Kidney (tissue), 14 donors: ENCODE measurements around the gene ZNF473. TPM values are rescaled to one million over a fixed set of nuclear protein-coding genes. Genes with fewer than 3 reads are reported as not detected.
"Not testable (repeated sequence)": the region's sequence is repeated elsewhere in the genome, so short reads cannot be mapped to it uniquely, and the experiment has no call there.

Experiments used
- DNase-seq, 5 donors: peaks; one replicate each; pipeline ENCODE4 v3.0.0-alpha.2; 2013 to 2020
- FAIRE-seq: peaks from 2 replicates; lab custom pipeline; 2012; peaks lifted over from hg19 to GRCh38; lab: Jason Lieb, UNC
- H3K27ac ChIP-seq, 2 donors: one replicate each; pipeline ENCODE4 v1.7.0; 2013; ENCODE audit warnings: low read depth in 2 of 2, low read length in 2 of 2, inconsistent platforms in 1 of 2
- H3K27me3 ChIP-seq: one replicate; pipeline ENCODE4 v1.7.1; 2013; ENCODE audit warnings: low read length, inconsistent platforms; ENCODE audit not compliant: control insufficient read depth, insufficient read depth
- H3K36me3 ChIP-seq, 3 donors: one replicate each; pipeline versions ENCODE4 v1.7.0 to v1.7.1; 2013; ENCODE audit warnings: low read length in 3 of 3, control low read depth in 1 of 3, inconsistent platforms in 1 of 3; ENCODE audit not compliant: insufficient read depth in 3 of 3, control insufficient read depth in 2 of 3
- H3K4me1 ChIP-seq, 3 donors: one replicate each; pipeline versions ENCODE4 v1.7.0 to v1.7.1; 2013; ENCODE audit warnings: low read length in 3 of 3, inconsistent platforms in 1 of 3, low read depth in 1 of 3; ENCODE audit not compliant: control insufficient read depth in 2 of 3, insufficient read depth in 2 of 3
- H3K4me3 ChIP-seq, 3 donors: one replicate each; pipeline versions ENCODE4 v1.7.0 to v1.8.1; 2013; ENCODE audit warnings: low read length in 3 of 3, control low read depth in 1 of 3, inconsistent platforms in 1 of 3
- H3K9ac ChIP-seq, 3 donors: one replicate each; pipeline versions ENCODE4 v1.7.0 to v1.7.1; 2013; ENCODE audit warnings: low read length in 3 of 3, control low read depth in 1 of 3, inconsistent platforms in 1 of 3
- H3K9me3 ChIP-seq, 3 donors: one replicate each; pipeline versions ENCODE4 v1.7.0 to v1.7.1; 2013; ENCODE audit warnings: low read length in 3 of 3, control low read depth in 1 of 3, inconsistent platforms in 1 of 3; ENCODE audit not compliant: control insufficient read depth in 2 of 3, insufficient read depth in 1 of 3
- intact Hi-C: fragments of 100-400 bp; cut with DNase I; formaldehyde crosslinking; loops from one replicate; pipeline ENCODE4 v1.11.1; 2022
- polyA plus RNA-seq: library from polyadenylated mRNA; stranded (reverse); fragments of 350-450 nt; fragmentation: Illumina TruSeq; extraction: RNeasy Lipid Tissue Mini Kit (QIAGEN cat#74804); gene quantifications from one replicate; pipeline ENCODE4 v1.2.3, GENCODE V29; 2014; ENCODE audit warnings: low read depth, low replicate concordance; ENCODE audit not compliant: insufficient read depth
- total RNA-seq: library from RNA; stranded (reverse); fragmentation: NEBNext Ultra II Directional; extraction: Animal tissue kit (Norgen Biotek cat#: 25700); gene quantifications from one replicate; pipeline ENCODE4 v1.2.1, GENCODE V29; 2021
- TF ChIP-seq, protein P1 (sequence below): IDR thresholded peaks from 3 replicates; pipeline ENCODE4 v1.5.1; 2012; ENCODE audit warnings: mild to moderate bottlenecking, moderate library complexity, borderline replicate concordance; ENCODE audit not compliant: insufficient read depth; ENCODE audit errors: extremely low read depth
- donor health status: control.
- donor health status: control.
- donor health status: control.
- donor health status: control.
- donor health status: control.
- donor health status: DM: yes; HTN: yes; CAD: no.
- donor health status: Normal renal cell carcinoma (clear cell type).

ZNF473 gene
- total and polyA plus RNA-seq, 2 donors from 2014 or later = 2.6 to 10.7 TPM

DNA sequence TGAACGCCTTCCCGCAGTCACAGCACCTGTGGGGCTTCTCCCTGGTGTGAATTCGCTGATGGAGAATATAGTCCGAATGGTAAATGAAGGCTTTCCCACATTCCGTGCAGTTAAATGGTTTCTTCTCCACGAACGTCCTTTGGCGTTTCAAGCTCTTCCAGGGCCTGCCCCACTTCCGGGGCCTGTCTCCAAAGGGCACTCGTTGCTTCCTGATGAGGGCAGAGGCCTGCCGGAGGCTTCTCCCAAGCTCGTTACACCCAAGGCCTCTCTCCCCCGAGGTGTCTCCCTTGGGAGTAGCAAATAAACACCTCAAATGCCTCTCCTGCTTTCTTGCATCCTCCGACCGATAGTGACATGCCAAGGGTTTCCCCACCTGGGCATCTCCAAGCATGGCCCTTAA, 34.3 kb downstream of the ZNF473 start:
- TF ChIP-seq, protein P1, sequence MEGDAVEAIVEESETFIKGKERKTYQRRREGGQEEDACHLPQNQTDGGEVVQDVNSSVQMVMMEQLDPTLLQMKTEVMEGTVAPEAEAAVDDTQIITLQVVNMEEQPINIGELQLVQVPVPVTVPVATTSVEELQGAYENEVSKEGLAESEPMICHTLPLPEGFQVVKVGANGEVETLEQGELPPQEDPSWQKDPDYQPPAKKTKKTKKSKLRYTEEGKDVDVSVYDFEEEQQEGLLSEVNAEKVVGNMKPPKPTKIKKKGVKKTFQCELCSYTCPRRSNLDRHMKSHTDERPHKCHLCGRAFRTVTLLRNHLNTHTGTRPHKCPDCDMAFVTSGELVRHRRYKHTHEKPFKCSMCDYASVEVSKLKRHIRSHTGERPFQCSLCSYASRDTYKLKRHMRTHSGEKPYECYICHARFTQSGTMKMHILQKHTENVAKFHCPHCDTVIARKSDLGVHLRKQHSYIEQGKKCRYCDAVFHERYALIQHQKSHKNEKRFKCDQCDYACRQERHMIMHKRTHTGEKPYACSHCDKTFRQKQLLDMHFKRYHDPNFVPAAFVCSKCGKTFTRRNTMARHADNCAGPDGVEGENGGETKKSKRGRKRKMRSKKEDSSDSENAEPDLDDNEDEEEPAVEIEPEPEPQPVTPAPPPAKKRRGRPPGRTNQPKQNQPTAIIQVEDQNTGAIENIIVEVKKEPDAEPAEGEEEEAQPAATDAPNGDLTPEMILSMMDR = no peak
- no peaks in the 10 kb centered on the region for H3K36me3 ChIP-seq
- H3K4me1 ChIP-seq = no peaks in the 10 kb centered on the region
- intact Hi-C loops = no loop called here
- peaks cover 0 to 23% (median 16%) of the 10 kb centered on the region in 3 donors for H3K9me3 ChIP-seq
- H3K27me3 ChIP-seq = no peaks in the 10 kb centered on the region
- no peak for DNase-seq
- H3K9ac ChIP-seq = no peak overlapping the region
- H3K27ac ChIP-seq = no peak overlapping the region
- no peak overlapping the region for H3K4me3 ChIP-seq
- no peak for FAIRE-seq

DNA sequence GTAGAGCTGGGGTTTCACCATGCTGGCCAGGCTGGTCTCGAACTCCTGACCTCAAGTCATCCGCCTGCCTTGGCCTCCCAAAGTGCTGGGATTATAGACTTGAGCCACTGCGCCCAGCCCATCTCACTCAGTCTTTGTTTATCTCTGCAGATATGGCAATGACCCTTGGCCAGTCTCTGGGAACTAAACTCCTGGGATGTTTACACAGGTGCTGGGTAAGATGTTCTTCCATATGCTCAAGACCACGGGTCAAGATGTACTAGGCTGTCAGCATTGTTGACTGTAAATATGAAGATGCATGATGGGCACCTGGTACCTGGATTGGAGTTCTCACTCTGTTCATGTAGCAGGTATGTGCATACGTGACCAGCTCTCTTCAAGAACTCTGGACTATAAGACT, 35.8 kb downstream of the ZNF473 start:
- intact Hi-C loops = no loop called here
- H3K4me3 ChIP-seq = no peak overlapping the region
- no peak for DNase-seq

DNA sequence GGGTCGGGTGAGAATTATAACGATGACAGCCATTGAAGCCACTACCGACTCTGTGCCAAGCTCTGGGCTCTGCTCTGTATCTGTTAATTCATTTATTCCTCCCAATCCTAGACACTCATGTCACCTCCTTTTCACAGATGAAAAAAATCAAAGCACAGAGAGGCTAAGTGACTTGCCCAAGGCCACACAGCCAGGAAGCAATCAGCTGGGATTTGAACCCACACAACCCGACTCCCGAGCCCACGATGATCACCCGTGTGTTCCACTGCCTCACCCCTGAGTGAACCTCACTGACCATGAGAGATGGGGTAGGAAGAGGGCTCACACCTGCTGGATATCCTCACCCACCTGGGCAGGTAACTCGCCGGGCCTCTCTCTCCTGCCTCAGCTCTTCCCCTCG, 40.1 kb downstream of the ZNF473 start:
- intact Hi-C loops = no loop called here
- Histone ChIP-seq H3K9ac (no peak overlapping the region), H3K36me3 (no peaks in the 10 kb centered on the region), H3K4me3 (no peak overlapping the region), H3K27me3 (no peaks in the 10 kb centered on the region), H3K9me3 (no peaks in the 10 kb centered on the region), H3K4me1 (no peaks in the 10 kb centered on the region), H3K27ac (no peak overlapping the region)
- no peak for DNase-seq
- FAIRE-seq = no peak
- TF ChIP-seq, protein P1 = no peak

More for the DNA sequence above, 35.8 kb downstream of the ZNF473 start:
- Histone ChIP-seq H3K27me3 (no peaks in the 10 kb centered on the region), H3K36me3 (no peaks in the 10 kb centered on the region), H3K27ac (no peak overlapping the region), H3K4me1 (no peaks in the 10 kb centered on the region), H3K9ac (no peak overlapping the region), H3K9me3 (peaks cover 0 to 23% (median 16%) of the 10 kb centered on the region in 3 donors)
- FAIRE-seq = no peak
- TF ChIP-seq, protein P1 = no peak

DNA sequence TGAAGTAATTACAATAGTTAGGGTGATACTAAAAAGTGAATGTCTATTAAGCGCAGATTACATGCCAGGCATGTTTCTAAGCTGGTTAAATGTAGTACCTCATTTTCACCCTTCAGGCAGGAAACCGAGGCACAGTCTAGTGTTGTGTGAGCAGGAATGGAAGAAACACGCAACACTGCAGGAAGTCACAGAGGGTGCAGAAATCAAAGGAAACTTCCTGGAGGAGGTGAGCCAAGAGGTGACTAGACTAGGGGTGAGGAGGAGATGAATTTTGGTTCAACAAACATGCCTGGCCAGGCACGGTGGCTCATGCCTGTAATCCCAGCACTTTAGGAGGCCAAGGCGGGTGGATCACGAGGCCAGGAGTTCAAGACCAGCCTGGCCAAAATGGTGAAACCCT, 41.8 kb downstream of the ZNF473 start:
- intact Hi-C loops = no loop called here
- no peak for FAIRE-seq
- no peak overlapping the region for H3K4me3 ChIP-seq

DNA sequence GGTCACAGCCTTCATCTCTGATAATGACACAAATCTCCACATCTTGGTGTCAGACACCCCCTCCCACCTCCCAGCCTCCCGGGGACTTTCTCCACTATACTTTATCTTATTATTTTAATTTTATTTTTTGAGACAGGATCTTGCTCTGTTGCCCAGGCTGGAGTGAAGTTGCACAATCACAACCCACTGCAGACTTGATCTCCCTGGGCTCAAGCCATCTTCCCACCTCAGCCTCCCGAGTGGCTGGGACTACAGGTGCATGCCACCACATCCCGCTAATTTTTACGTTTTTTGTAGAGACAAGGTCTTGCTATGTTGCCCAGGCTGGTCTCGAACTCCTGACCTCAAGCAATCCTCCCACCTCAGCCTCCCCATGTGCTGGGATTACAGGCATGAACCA, 42.6 kb downstream of the ZNF473 start:
- H3K36me3 ChIP-seq, H3K27me3 ChIP-seq, intact Hi-C loops, H3K27ac ChIP-seq, FAIRE-seq, H3K9ac ChIP-seq, DNase-seq, H3K9me3 ChIP-seq, H3K4me3 ChIP-seq, H3K4me1 ChIP-seq: not testable (repeated sequence)

More for the DNA sequence above, 41.8 kb downstream of the ZNF473 start:
- Histone ChIP-seq H3K27me3 (no peaks in the 10 kb centered on the region), H3K36me3 (no peaks in the 10 kb centered on the region), H3K9me3 (no peaks in the 10 kb centered on the region), H3K27ac (no peak overlapping the region), H3K4me1 (no peaks in the 10 kb centered on the region), H3K9ac (no peak overlapping the region)
- TF ChIP-seq, protein P1 = no peak
- no peak for DNase-seq
